HepG2 (cell line): ENCODE data around the gene COX4I2. TPM values are rescaled to one million over a fixed set of nuclear protein-coding genes. Genes with fewer than 3 reads are reported as not detected.
A peak's percentile ranks its signal among the peaks of the same experiment; 100 is the strongest.

Experiments
- ADNP ChIP-seq: sonication (generic); formaldehyde crosslinking; IDR thresholded peaks from 2 replicates; pipeline ENCODE4 v1.4.0; 2020; ENCODE audit warnings: missing genetic modification reagents
- ARID2 ChIP-seq: sonication (generic); formaldehyde crosslinking; IDR thresholded peaks from 2 replicates; pipeline ENCODE4 v1.8.1; 2022; ENCODE audit warnings: mild to moderate bottlenecking, missing genetic modification reagents, borderline replicate concordance
- ATF2 ChIP-seq: sonication (generic); formaldehyde crosslinking; IDR thresholded peaks from 2 replicates; pipeline ENCODE4 v1.4.0; 2020; ENCODE audit warnings: missing genetic modification reagents
- CBFB ChIP-seq: sonication (generic); formaldehyde crosslinking; IDR thresholded peaks from 2 replicates; pipeline ENCODE4 v1.4.0; 2020; ENCODE audit warnings: missing genetic modification reagents
- NR2F2 ChIP-seq: IDR thresholded peaks from 2 replicates; pipeline ENCODE4 v1.6.1; 2012; ENCODE audit warnings: low read depth, inconsistent platforms, borderline replicate concordance
- PBX2 ChIP-seq: IDR thresholded peaks from 2 replicates; pipeline ENCODE4 v1.6.1; 2016; ENCODE audit warnings: control low read depth
- PPARG ChIP-seq: conservative IDR thresholded peaks from 2 replicates; pipeline ENCODE4 v1.6.1; 2016; ENCODE audit warnings: missing biosample characterization, missing genetic modification reagents
- RFX3 ChIP-seq: IDR thresholded peaks from 2 replicates; pipeline ENCODE4 v1.6.1; 2016; ENCODE audit warnings: missing biosample characterization, missing genetic modification reagents
- RXRB ChIP-seq: IDR thresholded peaks from 2 replicates; pipeline ENCODE4 v1.6.1; 2016; ENCODE audit warnings: borderline replicate concordance, missing genetic modification reagents, missing compliant biosample characterization
- SP2 ChIP-seq: sonication (generic); formaldehyde crosslinking; IDR thresholded peaks from 2 replicates; pipeline ENCODE4 v1.5.1; 2020; ENCODE audit warnings: mild to moderate bottlenecking, missing genetic modification reagents
- ZNF124 ChIP-seq: sonication (generic); formaldehyde crosslinking; IDR thresholded peaks from 2 replicates; pipeline ENCODE4 v1.4.0; 2020; ENCODE audit warnings: missing genetic modification reagents
- ZNF503 ChIP-seq: sonication (generic); formaldehyde crosslinking; IDR thresholded peaks from 2 replicates; pipeline ENCODE4 v1.4.0; 2020; ENCODE audit warnings: missing genetic modification reagents
- ZNF510 ChIP-seq: sonication (generic); formaldehyde crosslinking; IDR thresholded peaks from 2 replicates; pipeline ENCODE4 v1.4.0; 2020; ENCODE audit warnings: low read depth, mild to moderate bottlenecking, missing genetic modification reagents
- ZNF598 ChIP-seq: sonication (generic); formaldehyde crosslinking; IDR thresholded peaks from 2 replicates; pipeline ENCODE4 v1.5.1; 2020; ENCODE audit warnings: mild to moderate bottlenecking, missing genetic modification reagents, borderline replicate concordance
- ZNF891 ChIP-seq: sonication (generic); formaldehyde crosslinking; IDR thresholded peaks from 2 replicates; pipeline ENCODE4 v1.5.0; 2020; ENCODE audit warnings: mild to moderate bottlenecking, missing genetic modification reagents
- ZSCAN22 ChIP-seq: sonication (generic); formaldehyde crosslinking; IDR thresholded peaks from 2 replicates; pipeline ENCODE4 v1.4.0; 2020; ENCODE audit warnings: mild to moderate bottlenecking, missing genetic modification reagents
- polyA plus RNA-seq, 8 experiments: library from polyadenylated mRNA; depleted of rRNA in 3 of 8; stranded (reverse) in 7 of 8; unstranded in 1 of 8; fragments of >200 nt; fragmentation: Illumina TruSeq in 4 of 8; extraction: Trizol in 4 of 8; gene quantifications; 2 replicates each; pipeline versions ENCODE4 v1.2.1 to v1.2.3, GENCODE V29; 2011 to 2016; ENCODE audit warnings: low read depth in 4 of 8, missing spikeins in 1 of 8, mixed read lengths in 1 of 8; ENCODE audit not compliant: insufficient read depth in 1 of 8
- total RNA-seq, 5 experiments: library from RNA; depleted of rRNA; stranded (reverse); fragments of >200 nt; fragmentation: Illumina TruSeq; extraction: Trizol; gene quantifications; 2 replicates each; pipeline ENCODE4 v1.2.3, GENCODE V29; 2016; ENCODE audit warnings: low read depth in 1 of 5
- TF ChIP-seq, protein P1 (sequence below): sonication (generic); formaldehyde crosslinking; IDR thresholded peaks from 2 replicates; pipeline ENCODE4 v1.8.0; 2023; ENCODE audit warnings: mild to moderate bottlenecking, missing genetic modification reagents
- TF ChIP-seq, protein P2 (sequence below): sonication (generic); formaldehyde crosslinking; IDR thresholded peaks from 2 replicates; pipeline ENCODE4 v1.4.0; 2020; ENCODE audit warnings: missing genetic modification reagents, borderline replicate concordance

The COX4I2 gene
- total and polyA plus RNA-seq, 2 of the 13 experiments (the other 11 are each of a cell fraction or from before 2014, with no cell fraction given), result 1.1 TPM; not detected in 1

DNA sequence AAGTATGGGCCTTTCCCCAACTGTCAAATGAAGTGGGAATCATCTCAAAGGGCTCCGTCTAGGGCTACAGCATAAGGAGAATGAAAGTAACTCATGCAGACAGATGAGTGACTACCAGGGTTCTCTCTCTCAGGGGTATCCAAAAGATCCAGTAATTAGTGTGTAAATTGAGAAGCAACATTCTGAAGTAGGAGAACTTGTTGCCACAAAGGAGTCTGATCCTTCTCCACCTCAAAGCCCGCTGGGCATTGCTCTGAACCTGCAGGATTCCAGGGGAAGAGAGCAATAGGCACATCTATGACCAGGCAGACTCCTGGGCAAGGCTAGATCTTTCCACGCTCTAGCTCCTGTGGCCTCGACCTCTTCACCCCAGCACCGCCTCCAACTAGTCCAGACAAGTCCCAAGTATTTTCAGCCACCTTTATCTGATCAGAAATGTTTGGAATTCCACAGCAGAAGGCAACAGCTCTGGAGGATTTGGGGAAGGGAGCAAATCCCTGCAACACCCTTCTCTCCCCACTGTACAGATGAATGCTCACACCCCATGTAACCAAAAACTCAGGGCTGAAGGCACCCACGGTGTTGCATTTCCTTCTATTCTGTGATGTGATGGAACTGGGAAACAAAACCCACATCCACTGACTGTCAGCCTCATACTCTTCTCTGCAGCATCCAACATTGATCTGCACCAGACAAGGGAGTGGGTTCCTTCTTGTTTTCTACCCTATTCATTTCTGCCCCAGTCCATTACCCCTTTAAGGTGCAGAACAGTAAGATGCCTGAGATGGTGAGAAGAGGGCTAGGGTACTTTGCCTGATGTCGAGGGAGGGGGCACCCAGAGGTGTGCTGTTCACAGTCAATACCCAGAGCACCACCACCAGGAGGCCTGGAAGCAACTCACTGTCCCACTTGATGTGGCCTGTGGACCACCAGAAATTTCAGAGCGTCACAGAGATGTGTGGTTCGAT, 41.0 kb downstream of the COX4I2 start (continued):
- TF ChIP-seq ATF2 (CRISPR knock-in tag), result peak; percentile 69; the same call in 1 of the 2 replicates
- TF ChIP-seq ZNF503, result peak; percentile 51; the same call in 1 of the 2 replicates
- TF ChIP-seq SP2, result no peak
- TF ChIP-seq ZNF891, result no peak
- TF ChIP-seq ZSCAN22 (CRISPR knock-in tag), result no peak
- TF ChIP-seq, protein P1, sequence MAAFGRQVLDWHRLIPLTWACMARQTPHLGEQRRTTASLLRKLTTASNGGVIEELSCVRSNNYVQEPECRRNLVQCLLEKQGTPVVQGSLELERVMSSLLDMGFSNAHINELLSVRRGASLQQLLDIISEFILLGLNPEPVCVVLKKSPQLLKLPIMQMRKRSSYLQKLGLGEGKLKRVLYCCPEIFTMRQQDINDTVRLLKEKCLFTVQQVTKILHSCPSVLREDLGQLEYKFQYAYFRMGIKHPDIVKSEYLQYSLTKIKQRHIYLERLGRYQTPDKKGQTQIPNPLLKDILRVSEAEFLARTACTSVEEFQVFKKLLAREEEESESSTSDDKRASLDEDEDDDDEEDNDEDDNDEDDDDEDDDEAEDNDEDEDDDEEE, result no peak
- TF ChIP-seq ZNF124, result peak; percentile 10; the same call in 1 of the 2 replicates
- TF ChIP-seq PPARG (CRISPR knock-in tag), result 0 out of 2 replicates have a peak, but pooled peaks have one; percentile 35
- TF ChIP-seq NR2F2, result peak; percentile 83
- TF ChIP-seq, protein P2, sequence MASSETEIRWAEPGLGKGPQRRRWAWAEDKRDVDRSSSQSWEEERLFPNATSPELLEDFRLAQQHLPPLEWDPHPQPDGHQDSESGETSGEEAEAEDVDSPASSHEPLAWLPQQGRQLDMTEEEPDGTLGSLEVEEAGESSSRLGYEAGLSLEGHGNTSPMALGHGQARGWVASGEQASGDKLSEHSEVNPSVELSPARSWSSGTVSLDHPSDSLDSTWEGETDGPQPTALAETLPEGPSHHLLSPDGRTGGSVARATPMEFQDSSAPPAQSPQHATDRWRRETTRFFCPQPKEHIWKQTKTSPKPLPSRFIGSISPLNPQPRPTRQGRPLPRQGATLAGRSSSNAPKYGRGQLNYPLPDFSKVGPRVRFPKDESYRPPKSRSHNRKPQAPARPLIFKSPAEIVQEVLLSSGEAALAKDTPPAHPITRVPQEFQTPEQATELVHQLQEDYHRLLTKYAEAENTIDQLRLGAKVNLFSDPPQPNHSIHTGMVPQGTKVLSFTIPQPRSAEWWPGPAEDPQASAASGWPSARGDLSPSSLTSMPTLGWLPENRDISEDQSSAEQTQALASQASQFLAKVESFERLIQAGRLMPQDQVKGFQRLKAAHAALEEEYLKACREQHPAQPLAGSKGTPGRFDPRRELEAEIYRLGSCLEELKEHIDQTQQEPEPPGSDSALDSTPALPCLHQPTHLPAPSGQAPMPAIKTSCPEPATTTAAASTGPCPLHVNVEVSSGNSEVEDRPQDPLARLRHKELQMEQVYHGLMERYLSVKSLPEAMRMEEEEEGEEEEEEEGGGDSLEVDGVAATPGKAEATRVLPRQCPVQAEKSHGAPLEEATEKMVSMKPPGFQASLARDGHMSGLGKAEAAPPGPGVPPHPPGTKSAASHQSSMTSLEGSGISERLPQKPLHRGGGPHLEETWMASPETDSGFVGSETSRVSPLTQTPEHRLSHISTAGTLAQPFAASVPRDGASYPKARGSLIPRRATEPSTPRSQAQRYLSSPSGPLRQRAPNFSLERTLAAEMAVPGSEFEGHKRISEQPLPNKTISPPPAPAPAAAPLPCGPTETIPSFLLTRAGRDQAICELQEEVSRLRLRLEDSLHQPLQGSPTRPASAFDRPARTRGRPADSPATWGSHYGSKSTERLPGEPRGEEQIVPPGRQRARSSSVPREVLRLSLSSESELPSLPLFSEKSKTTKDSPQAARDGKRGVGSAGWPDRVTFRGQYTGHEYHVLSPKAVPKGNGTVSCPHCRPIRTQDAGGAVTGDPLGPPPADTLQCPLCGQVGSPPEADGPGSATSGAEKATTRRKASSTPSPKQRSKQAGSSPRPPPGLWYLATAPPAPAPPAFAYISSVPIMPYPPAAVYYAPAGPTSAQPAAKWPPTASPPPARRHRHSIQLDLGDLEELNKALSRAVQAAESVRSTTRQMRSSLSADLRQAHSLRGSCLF, result no peak
- TF ChIP-seq ARID2 (CRISPR knock-in tag), result peak; percentile 12; the same call in 1 of the 2 replicates
- TF ChIP-seq CBFB (CRISPR knock-in tag), result no peak; the same call in 1 of the 2 replicates
- peak; percentile 70; the same call in 1 of the 2 replicates for TF ChIP-seq RXRB (CRISPR knock-in tag)
- TF ChIP-seq ADNP (CRISPR knock-in tag), result no peak
- 0 out of 2 replicates have a peak, but pooled peaks have one; percentile 10 for TF ChIP-seq PBX2 (CRISPR knock-in tag)
- no peak for TF ChIP-seq RFX3 (CRISPR knock-in tag)
- 0 out of 2 replicates have a peak, but pooled peaks have one; percentile 33 for TF ChIP-seq ZNF510
- no peak for TF ChIP-seq ZNF598 (CRISPR knock-in tag)
